Naive thymus-derived CD8-positive, alpha-beta T cell (primary cell): ENCODE measurements around the gene ZSWIM2. TPM values are rescaled to one million over a fixed set of nuclear protein-coding genes. Genes with fewer than 3 reads are reported as not detected.
"Not testable (repeated sequence)": the region's sequence is repeated elsewhere in the genome, so short reads cannot be mapped to it uniquely, and the experiment has no call there.

Source experiments
- ATAC-seq, 2 donors: fragments of 150-1000 bp; cut with Tn5 transposase in 1 of 2; sonication (Bioruptor Pico), chemical (Tn5 transposase) in 1 of 2; 1 replicate in 1 of 2; 2 replicates in 1 of 2; pipeline ENCODE4 v1.10.0; 2021; ENCODE audit warnings: mild to moderate bottlenecking in 2 of 2, moderate library complexity in 2 of 2
- POLR2A ChIA-PET: fragments of 350-600 bp; sonication (Branson Sonifier 250); formaldehyde crosslinking; loops from one replicate; lab custom pipeline; 2021; ENCODE audit warnings: antibody characterized with exemption; lab: Charles Lee
- DNase-seq, 10 donors: peaks; one replicate each; pipeline versions ENCODE4 v3.0.0 to v3.0.0-alpha.2; 2020 to 2022
- H3K27ac Mint-ChIP-seq, 10 donors: one replicate each; pipeline ENCODE4 v1.8.0; 2020 to 2022; ENCODE audit warnings: mild to moderate bottlenecking in 10 of 10, mixed read lengths in 10 of 10, moderate library complexity in 4 of 10, inconsistent platforms in 1 of 10
- H3K27me3 Mint-ChIP-seq, 5 donors: one replicate each; pipeline ENCODE4 v1.8.0; 2021 to 2022; ENCODE audit warnings: mixed read lengths in 5 of 5
- H3K36me3 Mint-ChIP-seq, 3 donors: one replicate each; pipeline ENCODE4 v1.8.0; 2020 to 2022; ENCODE audit warnings: mixed read lengths in 3 of 3, mild to moderate bottlenecking in 2 of 3, inconsistent platforms in 1 of 3
- H3K4me1 Mint-ChIP-seq, 4 donors: one replicate each; pipeline ENCODE4 v1.8.0; 2021 to 2022; ENCODE audit warnings: mixed read lengths in 4 of 4
- H3K4me3 Mint-ChIP-seq, 10 donors: one replicate each; pipeline ENCODE4 v1.8.0; 2020 to 2022; ENCODE audit warnings: mild to moderate bottlenecking in 10 of 10, mixed read lengths in 10 of 10, moderate library complexity in 6 of 10, inconsistent platforms in 1 of 10
- H3K9me3 Mint-ChIP-seq, 9 donors: one replicate each; pipeline ENCODE4 v1.8.0; 2020 to 2022; ENCODE audit warnings: mixed read lengths in 9 of 9, mild to moderate bottlenecking in 3 of 9, inconsistent platforms in 1 of 9, moderate library complexity in 1 of 9
- polyA plus RNA-seq, 3 donors: library from polyadenylated mRNA; unstranded; fragments of 300-500 nt; fragmentation: Illumina TruSeq; gene quantifications; one replicate each; pipeline ENCODE4 v1.2.3, GENCODE V29; 2021
- total RNA-seq, 8 experiments: library from RNA in 2 of 8; stranded (reverse) in 2 of 8; gene quantifications; one replicate each; pipeline ENCODE4 v1.2.3 and lab custom pipeline; 2021 to 2026

The ZSWIM2 gene
- total and polyA plus RNA-seq, 5 experiments from 2014 or later, result not detected

DNA sequence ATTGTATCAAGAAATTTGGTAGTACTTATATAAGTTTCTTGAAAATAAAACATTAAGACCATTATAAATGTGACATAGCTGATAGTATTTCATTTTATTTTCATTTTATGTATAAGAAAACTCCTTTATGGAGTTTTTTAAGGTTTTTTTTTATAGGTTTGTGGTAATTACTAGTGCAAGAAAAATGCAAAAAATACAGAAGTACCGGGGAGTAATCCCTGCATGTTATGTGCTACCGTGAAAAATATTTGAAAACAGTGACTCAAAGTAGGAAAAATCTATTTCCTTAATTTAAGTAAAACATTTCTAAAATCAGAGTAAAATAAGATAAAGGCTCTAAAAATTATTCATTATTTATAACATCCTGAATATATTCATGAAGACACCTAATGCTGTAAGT lies 21.6 kb downstream of the ZSWIM2 start:
- DNase-seq (no peak), ATAC-seq (no peak)
- H3K27me3 Mint-ChIP-seq, result peaks cover 0 to 3% (median 0%) of the 10 kb centered on the region in 5 donors
- peaks cover 0 to 3% (median 0%) of the 10 kb centered on the region in 9 donors for H3K9me3 Mint-ChIP-seq
- no peaks in the 10 kb centered on the region for H3K36me3 Mint-ChIP-seq
- H3K27ac Mint-ChIP-seq, result no peak overlapping the region
- POLR2A ChIA-PET, result no interaction called here
- H3K4me3 Mint-ChIP-seq, result no peak overlapping the region
- no peaks in the 10 kb centered on the region for H3K4me1 Mint-ChIP-seq

DNA sequence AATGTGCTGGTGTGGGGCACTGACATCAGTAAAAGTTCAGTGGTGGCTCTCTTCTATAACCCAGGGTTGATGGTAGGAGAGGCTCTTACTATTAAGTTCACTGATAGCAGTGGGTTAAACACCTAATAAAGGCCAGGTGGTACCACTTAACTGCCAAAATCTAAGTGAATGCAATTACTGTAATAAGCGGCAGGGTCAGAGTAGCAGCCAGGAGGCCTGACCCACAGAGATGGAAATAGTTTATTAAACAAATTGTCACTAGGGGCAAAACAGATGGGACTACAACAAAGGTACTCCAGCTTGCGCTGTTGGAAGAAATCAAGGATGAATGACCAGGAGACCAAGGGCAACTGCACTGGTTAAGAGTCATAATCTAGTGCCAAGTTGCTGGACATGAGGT lies 26.6 kb downstream of the ZSWIM2 start:
- H3K9me3 Mint-ChIP-seq, result peaks cover 0 to 3% (median 0%) of the 10 kb centered on the region in 9 donors
- POLR2A ChIA-PET, result no interaction called here
- no peaks in the 10 kb centered on the region for H3K4me1 Mint-ChIP-seq
- H3K27ac Mint-ChIP-seq, result no peak overlapping the region
- DNase-seq (no peak), ATAC-seq (no peak)
- H3K27me3 Mint-ChIP-seq, result peaks cover 0 to 7% (median 0%) of the 10 kb centered on the region in 5 donors
- no peaks in the 10 kb centered on the region for H3K36me3 Mint-ChIP-seq
- no peak overlapping the region for H3K4me3 Mint-ChIP-seq

DNA sequence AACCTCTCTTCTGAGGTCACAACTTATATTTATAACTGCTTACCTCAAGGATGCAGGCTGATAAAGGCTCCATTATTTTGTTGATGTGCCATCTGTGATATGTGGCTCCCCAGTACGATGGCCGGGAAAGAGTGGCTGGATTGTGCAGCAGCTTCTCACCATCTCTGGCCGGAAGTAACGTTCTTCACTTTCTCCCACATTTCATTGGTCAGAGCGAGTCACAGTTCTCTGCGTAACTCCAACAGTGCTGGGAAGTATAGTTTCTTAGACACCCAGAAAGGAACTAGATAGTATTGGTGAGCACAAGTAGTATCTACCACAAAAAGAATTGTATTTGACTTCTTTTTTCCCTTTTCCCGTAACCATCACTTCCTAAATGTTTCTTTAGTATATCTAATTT lies 28.7 kb downstream of the ZSWIM2 start:
- Mint-ChIP-seq H3K27me3 (peaks cover 0 to 4% (median 0%) of the 10 kb centered on the region in 5 donors), H3K36me3 (no peaks in the 10 kb centered on the region), H3K4me1 (no peaks in the 10 kb centered on the region), H3K9me3 (peaks cover 0 to 6% (median 0%) of the 10 kb centered on the region in 9 donors), H3K4me3 (no peak overlapping the region), H3K27ac (no peak overlapping the region)
- ATAC-seq (no peak), DNase-seq (no peak)
- POLR2A ChIA-PET, result no interaction called here

DNA sequence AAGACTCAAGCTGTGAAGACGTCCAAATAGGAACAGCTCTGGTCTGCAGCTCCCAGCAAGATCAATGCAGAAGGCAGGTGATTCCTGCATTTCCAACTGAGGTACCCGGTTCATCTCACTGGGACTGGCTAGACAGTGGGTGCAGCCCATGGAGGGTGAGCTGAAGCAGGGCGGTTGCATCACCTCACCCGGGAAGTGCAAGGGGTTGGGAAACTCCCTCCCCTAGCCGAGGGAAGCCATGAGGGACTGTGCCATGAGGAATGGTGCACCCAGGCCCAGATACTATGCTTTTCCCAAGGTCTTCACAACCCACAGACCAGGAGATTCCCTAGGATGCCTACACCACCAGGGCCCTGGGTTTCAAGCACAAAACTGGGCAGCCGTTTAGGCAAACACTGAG lies 37.2 kb downstream of the ZSWIM2 start:
- H3K4me3 Mint-ChIP-seq, H3K36me3 Mint-ChIP-seq, ATAC-seq, H3K4me1 Mint-ChIP-seq, DNase-seq, POLR2A ChIA-PET, H3K27ac Mint-ChIP-seq: not testable (repeated sequence)
- Mint-ChIP-seq H3K9me3 (peaks cover 0 to 16% (median 3%) of the 10 kb centered on the region in 9 donors), H3K27me3 (peaks cover 0 to 18% (median 5%) of the 10 kb centered on the region in 5 donors)

DNA sequence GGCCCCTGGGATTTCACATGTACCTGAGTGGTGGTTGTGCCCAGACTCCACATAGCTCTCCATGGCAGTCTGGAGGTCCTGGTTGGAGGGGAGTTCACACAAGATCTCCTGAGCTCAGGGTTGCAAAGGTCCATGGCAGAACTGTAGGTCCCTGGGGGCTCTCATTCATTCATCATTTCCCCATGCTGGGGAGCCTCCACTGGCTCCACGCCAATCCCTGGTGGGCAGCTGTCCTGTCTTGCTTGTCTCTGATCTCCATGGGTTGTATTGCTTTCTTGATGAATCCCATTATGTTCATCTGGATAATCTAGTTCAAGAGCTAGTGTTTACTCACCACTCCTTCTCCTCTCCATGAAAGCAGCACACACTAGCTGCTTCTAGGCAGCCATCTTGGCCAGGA lies 42.4 kb downstream of the ZSWIM2 start:
- Mint-ChIP-seq H3K27ac (no peak overlapping the region), H3K4me1 (no peaks in the 10 kb centered on the region), H3K36me3 (no peaks in the 10 kb centered on the region), H3K27me3 (peaks cover 0 to 14% (median 3%) of the 10 kb centered on the region in 5 donors), H3K9me3 (peaks cover 7 to 19% (median 12%) of the 10 kb centered on the region in 9 donors), H3K4me3 (no peak overlapping the region)
- no peak for ATAC-seq
- no peak for DNase-seq
- POLR2A ChIA-PET, result no interaction called here

DNA sequence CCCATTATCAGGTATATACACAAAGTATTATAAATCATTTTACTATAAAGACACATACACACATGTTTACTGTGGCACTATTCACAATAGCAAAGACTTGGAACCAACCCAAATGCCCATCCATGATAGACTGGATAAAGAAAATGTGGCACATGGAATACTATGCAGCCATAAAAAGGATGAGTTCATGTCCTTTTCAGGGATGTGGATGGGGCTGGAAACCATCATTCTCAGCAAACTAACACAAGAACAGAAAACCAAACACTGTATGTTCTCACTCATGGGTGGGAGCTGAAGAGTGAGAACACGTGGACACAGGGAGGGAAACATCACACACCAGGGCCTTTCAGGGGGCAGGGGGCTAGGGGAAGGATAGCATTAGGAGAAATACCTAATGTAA lies 50.4 kb downstream of the ZSWIM2 start:
- H3K36me3 Mint-ChIP-seq, ATAC-seq, H3K27ac Mint-ChIP-seq, DNase-seq, POLR2A ChIA-PET, H3K4me1 Mint-ChIP-seq, H3K27me3 Mint-ChIP-seq, H3K4me3 Mint-ChIP-seq: not testable (repeated sequence)
- peaks cover 0 to 12% (median 6%) of the 10 kb centered on the region in 9 donors for H3K9me3 Mint-ChIP-seq

DNA sequence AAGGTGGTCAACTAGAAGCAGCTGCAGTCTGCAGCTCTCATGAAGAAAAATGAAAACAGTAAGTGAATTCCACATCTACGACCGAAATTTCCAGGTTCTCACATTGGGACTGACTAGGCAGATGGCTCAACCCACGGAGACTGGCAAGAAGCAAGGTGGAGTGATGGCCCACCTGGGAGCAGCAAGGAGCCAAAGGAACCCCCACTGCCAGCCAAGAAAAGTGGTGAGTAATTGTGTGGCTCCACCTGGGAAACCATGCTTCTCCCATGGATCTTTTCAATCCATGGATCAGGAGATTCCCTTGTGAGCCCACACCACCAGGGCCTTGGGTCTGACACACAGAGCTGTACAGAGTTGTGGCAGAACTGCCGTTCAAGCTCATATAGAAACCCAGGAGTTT lies 64.0 kb downstream of the ZSWIM2 start:
- no peaks in the 10 kb centered on the region for H3K4me1 Mint-ChIP-seq
- ATAC-seq (no peak), DNase-seq (no peak)
- peaks cover 8 to 53% (median 18%) of the 10 kb centered on the region in 9 donors for H3K9me3 Mint-ChIP-seq
- no peak overlapping the region for H3K4me3 Mint-ChIP-seq
- peaks cover 0 to 5% (median 0%) of the 10 kb centered on the region in 5 donors for H3K27me3 Mint-ChIP-seq
- H3K27ac Mint-ChIP-seq, result no peak overlapping the region
- H3K36me3 Mint-ChIP-seq, result peaks cover 0 to 19% (median 0%) of the 10 kb centered on the region in 3 donors
- POLR2A ChIA-PET, result no interaction called here

DNA sequence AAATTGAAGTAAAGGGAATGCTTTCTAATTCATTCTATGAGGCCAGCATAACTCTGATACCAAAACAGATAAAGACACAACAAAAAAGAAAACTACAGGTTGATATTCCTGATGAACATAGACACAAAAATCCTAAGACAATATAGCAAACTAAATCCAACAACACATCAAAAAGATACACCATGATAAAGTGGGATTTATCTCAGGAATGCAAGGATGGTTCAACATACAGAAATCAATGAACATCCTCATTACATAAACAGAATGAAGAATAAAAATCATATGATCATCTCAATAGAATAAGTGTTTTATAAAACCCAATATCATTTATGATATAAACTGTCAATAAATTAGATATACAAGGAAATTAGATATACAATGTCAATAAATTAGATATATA lies 65.7 kb downstream of the ZSWIM2 start:
- H3K9me3 Mint-ChIP-seq, result peaks cover 3 to 45% (median 21%) of the 10 kb centered on the region in 9 donors
- ATAC-seq (no peak), DNase-seq (no peak)
- no peak overlapping the region for H3K27ac Mint-ChIP-seq
- no peaks in the 10 kb centered on the region for H3K4me1 Mint-ChIP-seq
- H3K27me3 Mint-ChIP-seq, result peaks cover 0 to 3% (median 0%) of the 10 kb centered on the region in 5 donors
- peaks cover 0 to 20% (median 0%) of the 10 kb centered on the region in 3 donors for H3K36me3 Mint-ChIP-seq
- no peak overlapping the region for H3K4me3 Mint-ChIP-seq
- POLR2A ChIA-PET, result no interaction called here

DNA sequence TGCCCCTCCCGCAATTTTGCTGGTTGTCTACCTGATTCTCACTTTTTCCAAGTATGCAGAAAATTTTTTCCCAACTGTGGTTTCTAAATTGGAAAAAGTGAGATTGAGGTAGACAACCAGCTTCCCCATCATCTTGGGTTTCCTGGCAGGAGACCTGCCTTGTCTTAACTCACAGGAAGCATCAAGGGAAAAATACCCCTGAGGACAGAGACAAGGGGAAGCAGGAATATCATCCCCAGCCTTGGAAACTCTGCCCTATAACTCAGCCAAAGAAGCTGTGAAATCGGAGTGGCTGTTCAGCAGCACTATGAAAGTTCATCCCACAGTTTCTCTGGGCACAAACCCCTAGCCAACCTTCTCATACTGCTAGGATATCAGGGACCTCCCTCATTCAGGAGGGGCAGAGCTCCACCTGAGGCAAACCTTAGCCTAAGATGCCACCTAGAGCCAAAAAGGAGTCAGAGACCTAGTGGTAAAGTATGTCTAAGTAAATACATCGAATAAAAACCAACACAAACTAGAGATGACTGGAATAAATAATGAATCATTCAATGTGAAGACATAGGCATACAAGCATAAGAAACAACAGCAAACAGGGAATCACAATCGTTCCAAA lies 68.2 kb downstream of the ZSWIM2 start:
- Mint-ChIP-seq H3K4me1 (no peaks in the 10 kb centered on the region), H3K36me3 (peaks cover 0 to 20% (median 0%) of the 10 kb centered on the region in 3 donors), H3K27me3 (peaks cover 0 to 2% (median 0%) of the 10 kb centered on the region in 5 donors), H3K27ac (no peak overlapping the region), H3K9me3 (peaks cover 0 to 43% (median 21%) of the 10 kb centered on the region in 9 donors), H3K4me3 (no peak overlapping the region)
- DNase-seq (no peak), ATAC-seq (no peak)
- POLR2A ChIA-PET, result no interaction called here

Other genes starting within 250 kb of the ZSWIM2 start
- under 1 TPM in 1 of 2 experiments, not detected in 1; 0.14 TPM for gene FAM171B, start 155.1 kb downstream of the ZSWIM2 start, total RNA-seq
- gene FAM171B, start 155.1 kb downstream of the ZSWIM2 start, polyA plus RNA-seq, result under 1 TPM in 2 of 3 donors, not detected in 1; 0.16 to 0.80 TPM